Measurements from ENCODE around the gene SLA2. TPM values are rescaled to one million over a fixed set of nuclear protein-coding genes. Genes with fewer than 3 reads are reported as not detected.
A peak's percentile ranks its signal among the peaks of the same experiment; 100 is the strongest.
"Not testable (repeated sequence)": the region's sequence is repeated elsewhere in the genome, so short reads cannot be mapped to it uniquely, and the experiment has no call there.

Gene SLA2
- total RNA-seq, 5 donors from 2014 or later (not counting 1 experiment from before 2014, with no cell fraction given), result 26.2 to 46.0 (median 28.8) TPM

DNA sequence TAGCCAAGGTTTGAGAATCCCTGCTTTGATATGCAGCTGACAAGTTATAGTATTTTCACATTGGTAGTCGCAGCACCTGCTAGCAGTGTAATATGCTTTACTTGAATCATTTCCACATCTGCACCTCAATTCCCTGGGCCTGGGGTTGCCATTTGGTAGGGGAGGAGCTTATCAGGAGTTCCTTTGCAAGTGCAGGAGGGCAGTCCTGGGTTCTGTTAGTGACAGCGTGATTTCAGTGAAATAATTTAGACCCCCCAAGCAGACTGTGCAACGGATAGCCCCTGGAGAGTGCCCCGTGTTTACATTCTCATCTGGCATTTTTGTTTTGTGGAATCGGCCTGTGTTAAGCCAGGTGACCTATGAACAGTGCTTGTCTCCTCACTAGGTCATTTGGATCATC lies 34.4 kb downstream of the SLA2 start:
- no peak for DNase-seq
- no peak overlapping the region for H3K27ac Mint-ChIP-seq
- Histone ChIP-seq H3K36me3 (ENCODE audit: control insufficient read depth in 2 of 2, extremely low read depth in 1 of 2, insufficient read depth in 1 of 2, low read length in 1 of 2) (peaks cover 9 to 78% of the 10 kb centered on the region in 2 donors), H3K4me3 (ENCODE audit: control insufficient read depth in 1 of 2, extremely low read depth in 1 of 2, low read length in 1 of 2) (no peak overlapping the region), H3K4me1 (ENCODE audit: control insufficient read depth in 1 of 2, extremely low read depth in 1 of 2, insufficient read depth in 2 of 2, low read length in 2 of 2) (peaks cover 7 to 27% of the 10 kb centered on the region in 2 experiments), H3K27ac (ENCODE audit: low read length) (no peak overlapping the region), H3K9me3 (no peaks in the 10 kb centered on the region), H3K27me3 (replicated peaks in 1 of 2; ENCODE audit: control insufficient read depth in 2 of 2, extremely low read depth in 1 of 2, insufficient read depth in 2 of 2, low read length in 1 of 2) (no peaks in the 10 kb centered on the region)
- POLR2A ChIA-PET, result interaction anchor here in 1 of 2 donors (0.6 kb wide), 1 partner anchor 301 kb away, joined by 4 read pairs; no protein-coding TSS in a partner anchor
- ATAC-seq (replicated peaks in 1 of 4), result no peak
- no peak overlapping the region for H3K4me3 Mint-ChIP-seq
- H3K9me3 Mint-ChIP-seq, result no peaks in the 10 kb centered on the region
- CTCF ChIA-PET, result interaction anchor here (0.6 to 1.6 kb wide), 3 partner anchors 16 to 229 kb away, joined by 3 to 10 read pairs (median 4); no protein-coding TSS in a partner anchor
- H3K4me1 Mint-ChIP-seq, result peaks cover 24 to 45% (median 26%) of the 10 kb centered on the region in 3 donors
- peaks cover 34% of the 10 kb centered on the region for H3K36me3 Mint-ChIP-seq
- H3K27me3 Mint-ChIP-seq, result no peaks in the 10 kb centered on the region
- 93% methylated on average over 4 of the region's 5 CpGs for WGBS (ENCODE audit: insufficient coverage)

GRCh38 chr20:36608388-36608728 lies 37.6 kb downstream of the SLA2 start:
- Histone ChIP-seq H3K27ac (ENCODE audit: low read length) (peak overlapping the region; percentile 21), H3K4me1 (ENCODE audit: control insufficient read depth in 1 of 2, extremely low read depth in 1 of 2, insufficient read depth in 2 of 2, low read length in 2 of 2) (peaks cover 9 to 46% of the 10 kb centered on the region in 2 experiments), H3K36me3 (ENCODE audit: control insufficient read depth in 2 of 2, extremely low read depth in 1 of 2, insufficient read depth in 1 of 2, low read length in 1 of 2) (peaks cover 4 to 51% of the 10 kb centered on the region in 2 donors)
- DNase-seq; H3K9me3 ChIP-seq; H3K27me3 ChIP-seq (replicated peaks in 1 of 2; ENCODE audit: control insufficient read depth in 2 of 2, extremely low read depth in 1 of 2, insufficient read depth in 2 of 2, low read length in 1 of 2); H3K27me3 Mint-ChIP-seq; H3K9me3 Mint-ChIP-seq; ATAC-seq (replicated peaks in 1 of 4); H3K4me3 ChIP-seq (ENCODE audit: control insufficient read depth in 1 of 2, extremely low read depth in 1 of 2, low read length in 1 of 2): not testable (repeated sequence)
- Mint-ChIP-seq H3K27ac (peak overlapping the region; percentile 49 to 96), H3K4me1 (peaks cover 37 to 48% (median 41%) of the 10 kb centered on the region in 3 donors), H3K36me3 (peaks cover 24% of the 10 kb centered on the region), H3K4me3 (peak overlapping the region in 1 of 3 donors; percentile 33)
- WGBS (ENCODE audit: insufficient coverage), result 100% methylated on average over 2 of the region's 6 CpGs
- CTCF ChIA-PET, result interaction anchor here in 1 of 2 donors (0.9 kb wide), 1 partner anchor 36 kb away, joined by 3 read pairs; no protein-coding TSS in a partner anchor
- POLR2A ChIA-PET, result interaction anchor here in 1 of 2 donors (0.9 kb wide), 1 partner anchor 37 kb away, joined by 3 read pairs; no protein-coding TSS in a partner anchor

DNA sequence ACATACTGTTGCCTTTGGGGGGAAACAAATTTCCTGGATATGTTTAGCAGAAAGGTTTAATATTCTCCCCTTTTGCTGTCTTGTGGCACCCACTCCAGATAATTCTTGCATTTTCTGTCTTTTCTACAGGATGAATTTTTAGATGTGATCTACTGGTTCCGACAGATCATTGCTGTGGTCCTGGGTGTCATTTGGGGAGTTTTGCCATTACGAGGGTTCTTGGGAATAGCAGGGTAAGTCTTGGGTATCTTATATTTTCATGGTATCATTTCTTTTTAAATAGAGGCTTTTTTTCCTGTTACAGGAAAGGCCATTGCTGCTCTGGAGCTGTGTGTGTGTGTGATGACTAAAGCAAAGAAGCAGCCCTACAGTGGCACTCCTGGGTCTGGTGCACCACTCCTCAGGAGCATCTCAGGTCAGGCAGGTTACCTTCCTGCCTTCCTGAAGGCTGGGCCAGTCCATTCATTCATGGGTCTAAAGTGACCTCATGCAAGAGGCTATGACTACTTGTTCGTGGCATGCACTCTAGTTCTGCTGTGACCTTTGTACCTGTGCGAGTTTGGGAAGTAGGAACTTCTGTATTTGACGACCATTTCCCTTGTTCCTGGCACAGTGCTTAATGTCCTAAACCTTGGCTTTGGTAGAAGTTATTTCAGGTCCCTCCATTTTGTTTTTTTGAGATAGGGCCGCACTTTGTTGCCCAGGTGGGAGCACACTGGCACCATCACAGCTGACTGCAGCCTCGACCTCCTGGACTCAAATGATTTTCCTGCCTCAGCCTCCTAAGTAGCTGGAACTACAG lies 38.2 kb downstream of the SLA2 start:
- no peaks in the 10 kb centered on the region for H3K27me3 ChIP-seq (replicated peaks in 1 of 2; ENCODE audit: control insufficient read depth in 2 of 2, extremely low read depth in 1 of 2, insufficient read depth in 2 of 2, low read length in 1 of 2)
- H3K36me3 Mint-ChIP-seq, result peaks cover 24% of the 10 kb centered on the region
- H3K4me3 ChIP-seq (ENCODE audit: control insufficient read depth in 1 of 2, extremely low read depth in 1 of 2, low read length in 1 of 2), result peak overlapping the region in 1 of 2 donors; percentile 35
- no peak for ATAC-seq (replicated peaks in 1 of 4)
- peaks cover 4 to 46% of the 10 kb centered on the region in 2 donors for H3K36me3 ChIP-seq (ENCODE audit: control insufficient read depth in 2 of 2, extremely low read depth in 1 of 2, insufficient read depth in 1 of 2, low read length in 1 of 2)
- H3K9me3 ChIP-seq, result no peaks in the 10 kb centered on the region
- H3K4me1 Mint-ChIP-seq, result peaks cover 31 to 43% (median 37%) of the 10 kb centered on the region in 3 donors
- H3K27ac ChIP-seq (ENCODE audit: low read length), result peak overlapping the region; percentile 47
- peaks cover 9 to 42% of the 10 kb centered on the region in 2 experiments for H3K4me1 ChIP-seq (ENCODE audit: control insufficient read depth in 1 of 2, extremely low read depth in 1 of 2, insufficient read depth in 2 of 2, low read length in 2 of 2)
- no peaks in the 10 kb centered on the region for H3K9me3 Mint-ChIP-seq
- CTCF ChIA-PET, result no interaction called here
- DNase-seq, result no peak
- peak overlapping the region; percentile 49 to 96 for H3K27ac Mint-ChIP-seq
- peaks cover 0 to 1% of the 10 kb centered on the region in 2 donors for H3K27me3 Mint-ChIP-seq
- H3K4me3 Mint-ChIP-seq, result peak overlapping the region; percentile 62 to 97 (median 97)
- POLR2A ChIA-PET, result interaction anchor here in 1 of 2 donors (0.9 kb wide), 1 partner anchor 38 kb away, joined by 3 read pairs; no protein-coding TSS in a partner anchor
- WGBS (ENCODE audit: insufficient coverage), result 92% methylated on average over 5 of the region's 7 CpGs

DNA sequence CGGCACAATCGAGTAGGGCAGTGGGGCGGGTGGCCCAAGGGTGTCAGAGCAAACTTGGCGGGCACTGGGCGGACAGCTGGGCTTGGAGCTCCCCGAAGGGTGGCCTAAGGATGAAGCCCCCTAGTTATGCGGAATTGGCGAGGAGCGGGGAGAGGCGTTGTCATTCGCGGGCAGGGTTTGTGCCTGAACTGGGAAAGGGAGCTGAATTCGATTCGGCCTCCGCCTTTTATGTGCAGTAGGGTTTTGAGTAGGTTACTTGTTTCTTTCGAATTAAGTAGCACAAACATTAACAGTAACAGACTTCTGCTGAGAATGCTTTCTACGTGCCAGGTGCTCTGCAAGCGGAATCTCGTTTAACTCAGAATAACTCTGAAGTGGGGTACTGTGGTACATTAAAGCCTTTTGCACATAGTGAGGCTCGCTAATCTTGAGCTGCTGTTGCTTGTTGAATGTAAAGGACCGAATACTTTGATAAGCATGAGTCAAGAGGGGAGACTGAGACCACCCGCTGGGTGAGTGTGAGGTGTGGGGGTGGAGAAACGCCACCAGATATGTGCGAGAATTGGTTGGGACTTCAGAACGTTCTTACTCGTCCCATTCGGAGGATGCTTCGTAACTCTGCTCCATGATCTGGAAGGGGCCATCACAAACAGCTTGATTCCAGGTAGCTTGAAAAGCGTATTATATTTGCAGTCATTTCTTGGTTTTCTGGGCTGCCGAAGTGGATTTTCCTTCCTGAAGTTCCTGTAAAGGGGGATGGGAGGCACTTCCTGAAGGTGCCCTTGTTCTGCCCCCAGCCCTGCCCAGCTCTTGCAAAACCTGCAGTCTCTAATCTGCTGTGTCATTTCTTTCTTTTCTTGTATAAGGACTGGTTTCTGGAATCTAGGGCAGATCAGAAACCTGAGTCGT lies 39.6 kb downstream of the SLA2 start:
- under 1% methylated on average over 17 of the region's 31 CpGs for WGBS (ENCODE audit: insufficient coverage)
- H3K4me3 Mint-ChIP-seq, result peak overlapping the region; percentile 97
- H3K27me3 Mint-ChIP-seq, result peaks cover 0 to 1% of the 10 kb centered on the region in 2 donors
- ChIA-PET CTCF (interaction anchor here (0.7 to 3.3 kb wide), 16 partner anchors 11 to 928 kb away, joined by 3 to 38 read pairs (median 4); partner anchors contain the start of genes DSN1 (in 1 of the 2), SLA2 (in 1 of the 2) and TGIF2 (in 1 of the 2)), POLR2A (interaction anchor here in 1 of 2 donors (0.8 to 1.4 kb wide), 4 partner anchors 11 to 140 kb away, joined by 3 to 5 read pairs (median 4); partner anchors contain the start of gene TGIF2)
- peak overlapping the region; percentile 87 to 98 for H3K4me3 ChIP-seq (ENCODE audit: control insufficient read depth in 1 of 2, extremely low read depth in 1 of 2, low read length in 1 of 2)
- peaks cover 15% of the 10 kb centered on the region for H3K36me3 Mint-ChIP-seq
- peak overlapping the region; percentile 70 for H3K27ac ChIP-seq (ENCODE audit: low read length)
- ATAC-seq (replicated peaks in 1 of 4) (no peak), DNase-seq (peak in 1 of 35 experiments; percentile 31)
- H3K9me3 Mint-ChIP-seq, result no peaks in the 10 kb centered on the region
- peak overlapping the region; percentile 92 to 96 for H3K27ac Mint-ChIP-seq
- peaks cover 29 to 38% (median 32%) of the 10 kb centered on the region in 3 donors for H3K4me1 Mint-ChIP-seq
- H3K4me1 ChIP-seq (ENCODE audit: control insufficient read depth in 1 of 2, extremely low read depth in 1 of 2, insufficient read depth in 2 of 2, low read length in 2 of 2), result peaks cover 9 to 38% of the 10 kb centered on the region in 2 experiments
- H3K36me3 ChIP-seq (ENCODE audit: control insufficient read depth in 2 of 2, extremely low read depth in 1 of 2, insufficient read depth in 1 of 2, low read length in 1 of 2), result peaks cover 4 to 32% of the 10 kb centered on the region in 2 donors
- H3K9me3 ChIP-seq, result no peaks in the 10 kb centered on the region
- H3K27me3 ChIP-seq (replicated peaks in 1 of 2; ENCODE audit: control insufficient read depth in 2 of 2, extremely low read depth in 1 of 2, insufficient read depth in 2 of 2, low read length in 1 of 2), result no peaks in the 10 kb centered on the region

- no peaks in the 10 kb centered on the region for H3K9me3 Mint-ChIP-seq
- peak within 1 kb of the TSS; percentile 87 to 98 for H3K4me3 ChIP-seq (ENCODE audit: control insufficient read depth in 1 of 2, extremely low read depth in 1 of 2, low read length in 1 of 2)
- peak within 1 kb of the TSS; percentile 97 for H3K4me3 Mint-ChIP-seq
- peak within 1 kb of the TSS; percentile 96 for H3K27ac Mint-ChIP-seq
- H3K4me1 ChIP-seq (ENCODE audit: control insufficient read depth in 1 of 2, extremely low read depth in 1 of 2, insufficient read depth in 2 of 2, low read length in 2 of 2), result peaks cover 9 to 38% of the 10 kb centered on the region in 2 experiments
- peak; percentile 97 to 100 (median 99) for DNase-seq
- no peaks in the 10 kb centered on the region for H3K9me3 ChIP-seq
- peak within 1 kb of the TSS; percentile 96 for H3K27ac ChIP-seq (ENCODE audit: low read length)
- under 1% methylated on average over 90 of the region's 90 CpGs for WGBS (ENCODE audit: insufficient coverage)
- peaks cover 4 to 23% of the 10 kb centered on the region in 2 donors for H3K36me3 ChIP-seq (ENCODE audit: control insufficient read depth in 2 of 2, extremely low read depth in 1 of 2, insufficient read depth in 1 of 2, low read length in 1 of 2)
- H3K27me3 ChIP-seq (replicated peaks in 1 of 2; ENCODE audit: control insufficient read depth in 2 of 2, extremely low read depth in 1 of 2, insufficient read depth in 2 of 2, low read length in 1 of 2), result no peaks in the 10 kb centered on the region
- peaks cover 29 to 38% (median 33%) of the 10 kb centered on the region in 3 donors for H3K4me1 Mint-ChIP-seq
- peaks cover 13% of the 10 kb centered on the region for H3K36me3 Mint-ChIP-seq
- peak; percentile 91 to 94 (median 92) for ATAC-seq (replicated peaks in 1 of 4)
- ChIA-PET CTCF (interaction anchor here (0.6 to 3.3 kb wide), 22 partner anchors 10 to 929 kb away, joined by 3 to 38 read pairs (median 4); partner anchors contain the start of genes DSN1 (in 1 of the 2), NDRG3 (in 1 of the 2), SLA2 (in 1 of the 2) and TGIF2 (in 1 of the 2)), POLR2A (interaction anchor here (0.6 to 1.4 kb wide), 6 partner anchors 10 to 141 kb away, joined by 3 to 5 read pairs (median 4); partner anchors contain the start of genes SLA2 (in 1 of the 2) and TGIF2 (in 1 of the 2))
- peaks cover 0 to 1% of the 10 kb centered on the region in 2 donors for H3K27me3 Mint-ChIP-seq
These were observed 40.4 kb downstream of the SLA2 start, which contains the start of gene RAB5IF for GRCh38 chr20:36605399-36606157. TSS of gene RAB5IF (plus strand) at chr20:36605779. CDS start at chr20:36605952, 173 bp downstream.

Data from T-cell (primary cell).